GM12878 (cell line): ENCODE measurements around the gene EPHA4.

Source experiments
- BCL11A ChIP-seq: IDR thresholded peaks from 2 replicates; pipeline ENCODE4 v1.6.1; 2011; ENCODE audit warnings: low read depth, low read length
- HDAC6 ChIP-seq: fragments of 200-600 bp; sonication (generic); IDR thresholded peaks from one replicate; pipeline ENCODE4 v1.8.0; 2017; ENCODE audit warnings: antibody characterized with exemption; ENCODE audit not compliant: unreplicated experiment
- JUND ChIP-seq: IDR thresholded peaks from 2 replicates; pipeline ENCODE4 v1.6.1; 2012; ENCODE audit warnings: low read depth, mild to moderate bottlenecking, low read length, improper control_type of control experiment, moderate library complexity
- NFIC ChIP-seq: IDR thresholded peaks from 2 replicates; pipeline ENCODE4 v1.6.1; 2012; ENCODE audit warnings: low read depth, mild to moderate bottlenecking, inconsistent platforms, low read length, moderate library complexity
- NFXL1 ChIP-seq: fragments of 450-650 bp; IDR thresholded peaks from 2 replicates; pipeline ENCODE4 v1.6.1; 2017; ENCODE audit warnings: antibody characterized with exemption, mild to moderate bottlenecking, borderline replicate concordance
- POLR2A ChIP-seq: IDR thresholded peaks from 2 replicates; pipeline ENCODE4 v1.6.1; 2011; ENCODE audit warnings: low read depth, mild to moderate bottlenecking, low read length
- TAF1 ChIP-seq: IDR thresholded peaks from 2 replicates; pipeline ENCODE4 v1.6.1; 2011; ENCODE audit warnings: mild to moderate bottlenecking, low read depth, low read length, borderline replicate concordance
- USF2 ChIP-seq: IDR thresholded peaks from 2 replicates; pipeline ENCODE4 v1.6.1; 2011; ENCODE audit warnings: low read depth, low read length, improper control_type of control experiment, borderline replicate concordance
- ZNF24 ChIP-seq: fragments of 450-650 bp; IDR thresholded peaks from 2 replicates; pipeline ENCODE4 v1.6.1; 2017; ENCODE audit warnings: antibody characterized with exemption, mild to moderate bottlenecking
- TF ChIP-seq, protein P1 (sequence below): fragments of 450-650 bp; IDR thresholded peaks from 2 replicates; pipeline ENCODE4 v1.6.1; 2017; ENCODE audit warnings: mild to moderate bottlenecking, moderate library complexity
- TF ChIP-seq, protein P2 (sequence below), 3 experiments: IDR thresholded peaks in 2 of 3; conservative IDR thresholded peaks in 1 of 3; 2 replicates each; pipeline ENCODE4 v1.5.1; 2011; ENCODE audit warnings: low read depth in 3 of 3, low read length in 3 of 3, mild to moderate bottlenecking in 3 of 3, control low read depth in 2 of 3, moderate library complexity in 2 of 3, inconsistent platforms in 1 of 3, mixed read lengths in 1 of 3; ENCODE audit not compliant: control insufficient read depth in 2 of 3, insufficient read depth in 1 of 3; ENCODE audit errors: extremely low read depth in 1 of 3

- TF ChIP-seq, protein P1, sequence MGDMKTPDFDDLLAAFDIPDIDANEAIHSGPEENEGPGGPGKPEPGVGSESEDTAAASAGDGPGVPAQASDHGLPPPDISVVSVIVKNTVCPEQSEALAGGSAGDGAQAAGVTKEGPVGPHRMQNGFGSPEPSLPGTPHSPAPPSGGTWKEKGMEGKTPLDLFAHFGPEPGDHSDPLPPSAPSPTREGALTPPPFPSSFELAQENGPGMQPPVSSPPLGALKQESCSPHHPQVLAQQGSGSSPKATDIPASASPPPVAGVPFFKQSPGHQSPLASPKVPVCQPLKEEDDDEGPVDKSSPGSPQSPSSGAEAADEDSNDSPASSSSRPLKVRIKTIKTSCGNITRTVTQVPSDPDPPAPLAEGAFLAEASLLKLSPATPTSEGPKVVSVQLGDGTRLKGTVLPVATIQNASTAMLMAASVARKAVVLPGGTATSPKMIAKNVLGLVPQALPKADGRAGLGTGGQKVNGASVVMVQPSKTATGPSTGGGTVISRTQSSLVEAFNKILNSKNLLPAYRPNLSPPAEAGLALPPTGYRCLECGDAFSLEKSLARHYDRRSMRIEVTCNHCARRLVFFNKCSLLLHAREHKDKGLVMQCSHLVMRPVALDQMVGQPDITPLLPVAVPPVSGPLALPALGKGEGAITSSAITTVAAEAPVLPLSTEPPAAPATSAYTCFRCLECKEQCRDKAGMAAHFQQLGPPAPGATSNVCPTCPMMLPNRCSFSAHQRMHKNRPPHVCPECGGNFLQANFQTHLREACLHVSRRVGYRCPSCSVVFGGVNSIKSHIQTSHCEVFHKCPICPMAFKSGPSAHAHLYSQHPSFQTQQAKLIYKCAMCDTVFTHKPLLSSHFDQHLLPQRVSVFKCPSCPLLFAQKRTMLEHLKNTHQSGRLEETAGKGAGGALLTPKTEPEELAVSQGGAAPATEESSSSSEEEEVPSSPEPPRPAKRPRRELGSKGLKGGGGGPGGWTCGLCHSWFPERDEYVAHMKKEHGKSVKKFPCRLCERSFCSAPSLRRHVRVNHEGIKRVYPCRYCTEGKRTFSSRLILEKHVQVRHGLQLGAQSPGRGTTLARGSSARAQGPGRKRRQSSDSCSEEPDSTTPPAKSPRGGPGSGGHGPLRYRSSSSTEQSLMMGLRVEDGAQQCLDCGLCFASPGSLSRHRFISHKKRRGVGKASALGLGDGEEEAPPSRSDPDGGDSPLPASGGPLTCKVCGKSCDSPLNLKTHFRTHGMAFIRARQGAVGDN = no peak
- TF ChIP-seq, protein P2, sequence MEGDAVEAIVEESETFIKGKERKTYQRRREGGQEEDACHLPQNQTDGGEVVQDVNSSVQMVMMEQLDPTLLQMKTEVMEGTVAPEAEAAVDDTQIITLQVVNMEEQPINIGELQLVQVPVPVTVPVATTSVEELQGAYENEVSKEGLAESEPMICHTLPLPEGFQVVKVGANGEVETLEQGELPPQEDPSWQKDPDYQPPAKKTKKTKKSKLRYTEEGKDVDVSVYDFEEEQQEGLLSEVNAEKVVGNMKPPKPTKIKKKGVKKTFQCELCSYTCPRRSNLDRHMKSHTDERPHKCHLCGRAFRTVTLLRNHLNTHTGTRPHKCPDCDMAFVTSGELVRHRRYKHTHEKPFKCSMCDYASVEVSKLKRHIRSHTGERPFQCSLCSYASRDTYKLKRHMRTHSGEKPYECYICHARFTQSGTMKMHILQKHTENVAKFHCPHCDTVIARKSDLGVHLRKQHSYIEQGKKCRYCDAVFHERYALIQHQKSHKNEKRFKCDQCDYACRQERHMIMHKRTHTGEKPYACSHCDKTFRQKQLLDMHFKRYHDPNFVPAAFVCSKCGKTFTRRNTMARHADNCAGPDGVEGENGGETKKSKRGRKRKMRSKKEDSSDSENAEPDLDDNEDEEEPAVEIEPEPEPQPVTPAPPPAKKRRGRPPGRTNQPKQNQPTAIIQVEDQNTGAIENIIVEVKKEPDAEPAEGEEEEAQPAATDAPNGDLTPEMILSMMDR (IDR thresholded peaks at IDR 0.05 in 2 of 3, conservative IDR thresholded peaks at IDR 0.05 in 1 of 3; ENCODE audit: control insufficient read depth in 2 of 3, extremely low read depth in 1 of 3, insufficient read depth in 1 of 3, low read depth in 3 of 3, low read length in 3 of 3) = no peak
- TF ChIP-seq TAF1 (no peak), USF2 (no peak), BCL11A (no peak), POLR2A (no peak), ZNF24 (no peak), HDAC6 (no peak), NFXL1 (no peak), JUND (no peak), NFIC (no peak)
These were observed 91.9 kb downstream of the EPHA4 start for GRCh38 chr2:221480163-221480562.
